NCI-H1048 (cell line): ENCODE measurements around the gene USP32.

ENCODE experiments used
- DNase-seq: peaks from one replicate; lab custom pipeline; 2025; lab: John Stamatoyannopoulos, UW

Gene USP32

GRCh38 chr17:60301649-60302048 lies 90.3 kb downstream of the USP32 start:
- DNase-seq: no peak

DNA sequence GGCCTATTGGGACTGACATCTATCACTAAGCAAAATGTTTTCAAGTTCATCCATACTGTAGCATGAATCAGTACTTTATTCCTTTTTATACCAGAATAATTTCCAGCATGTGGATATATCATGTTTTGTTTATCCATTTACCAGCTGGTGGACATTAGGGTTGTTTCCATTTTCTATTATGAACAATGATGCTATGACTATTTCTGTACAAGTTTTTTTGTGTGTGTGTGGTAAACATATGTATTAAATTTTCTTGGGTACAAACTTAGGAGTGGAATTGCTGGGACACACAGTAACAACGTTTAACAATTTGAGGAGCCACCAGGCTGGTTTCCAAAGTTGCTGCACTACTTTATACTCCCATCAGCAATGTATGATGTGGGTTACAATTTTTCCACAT lies 91.0 kb downstream of the USP32 start:
- DNase-seq: no peak

GRCh38 chr17:60300011-60300410 lies 91.9 kb downstream of the USP32 start:
- no peak for DNase-seq

- DNase-seq: no peak
Measured at GRCh38 chr17:60297760-60298401, 94.1 kb downstream of the USP32 start.

- DNase-seq: no peak
Measured at GRCh38 chr17:60296177-60296576, 95.8 kb downstream of the USP32 start.

DNA sequence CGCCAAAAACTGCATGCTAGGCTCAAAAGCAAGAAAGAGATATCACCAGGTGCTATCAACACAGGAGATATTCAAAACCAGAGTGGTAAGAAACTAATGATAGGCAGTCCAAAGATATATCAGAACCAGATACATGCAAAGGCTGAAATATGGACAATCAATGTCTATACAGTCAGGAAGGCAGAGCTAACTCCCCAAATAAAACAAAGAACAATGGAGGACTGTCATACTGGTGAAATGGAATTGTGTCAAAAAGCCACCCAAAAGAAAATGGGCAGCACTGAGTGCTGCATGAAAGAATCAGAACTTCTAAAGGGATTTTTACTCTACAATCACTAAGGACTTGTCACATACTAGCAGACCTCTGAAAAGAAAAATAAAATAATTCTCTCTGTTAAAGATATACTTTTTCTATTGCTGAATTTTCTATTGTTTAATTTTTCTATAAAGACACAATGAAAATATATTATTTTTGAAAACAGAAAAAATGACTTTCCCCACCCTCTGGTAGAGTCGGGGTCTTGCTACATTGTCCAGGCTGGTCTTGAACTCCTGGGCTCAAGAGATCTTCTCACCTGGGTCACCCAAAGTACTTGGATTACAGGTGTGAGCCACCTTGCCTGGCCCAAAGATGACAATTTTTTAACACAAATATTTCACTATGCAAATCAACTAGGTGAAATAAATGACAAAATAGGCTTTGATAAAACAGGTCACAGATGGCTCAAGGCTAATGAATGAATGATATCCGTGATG lies 98.2 kb downstream of the USP32 start:
- DNase-seq: no peak

GRCh38 chr17:60292697-60293096 lies 99.2 kb downstream of the USP32 start:
- no peak for DNase-seq

GRCh38 chr17:60284709-60285108 lies 107.2 kb downstream of the USP32 start:
- DNase-seq: no peak

DNA sequence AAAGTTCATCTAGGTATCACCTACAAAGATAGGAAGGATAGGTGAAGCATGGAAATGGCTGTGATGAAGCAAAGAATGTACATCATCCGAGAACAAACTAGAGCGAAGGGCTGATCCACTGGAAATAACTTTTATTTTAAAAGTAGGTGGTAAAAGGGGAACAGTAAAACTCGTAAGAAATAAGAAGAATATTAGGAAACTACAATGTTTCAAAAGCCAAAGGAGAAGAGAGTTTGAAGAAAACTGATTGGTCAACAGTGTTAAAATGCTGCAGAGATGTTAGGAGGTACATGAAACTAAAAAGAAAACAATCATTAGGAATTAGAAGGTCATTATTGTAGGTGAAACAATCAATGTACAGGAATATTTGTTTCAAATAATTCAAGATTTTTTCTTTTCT lies 108.1 kb downstream of the USP32 start:
- no peak for DNase-seq

DNA sequence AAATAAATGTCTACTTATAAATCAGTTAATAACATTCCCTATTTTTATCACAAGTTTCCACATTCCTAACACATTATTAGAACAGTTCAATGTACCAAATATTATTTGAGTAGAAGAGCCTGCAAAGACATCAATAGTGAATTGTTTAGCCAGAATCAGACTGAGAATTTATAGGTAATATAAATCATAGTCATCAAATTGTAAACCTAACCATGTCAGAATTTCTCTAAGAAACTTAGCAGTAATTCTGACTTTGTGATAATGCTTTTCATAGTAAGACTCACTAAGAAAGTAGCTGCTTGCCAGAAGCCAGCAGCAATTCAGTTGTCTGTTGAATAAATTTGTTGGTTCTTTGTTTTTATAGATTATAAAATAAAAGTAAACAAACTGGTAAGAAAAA lies 111.3 kb downstream of the USP32 start:
- no peak for DNase-seq

DNA sequence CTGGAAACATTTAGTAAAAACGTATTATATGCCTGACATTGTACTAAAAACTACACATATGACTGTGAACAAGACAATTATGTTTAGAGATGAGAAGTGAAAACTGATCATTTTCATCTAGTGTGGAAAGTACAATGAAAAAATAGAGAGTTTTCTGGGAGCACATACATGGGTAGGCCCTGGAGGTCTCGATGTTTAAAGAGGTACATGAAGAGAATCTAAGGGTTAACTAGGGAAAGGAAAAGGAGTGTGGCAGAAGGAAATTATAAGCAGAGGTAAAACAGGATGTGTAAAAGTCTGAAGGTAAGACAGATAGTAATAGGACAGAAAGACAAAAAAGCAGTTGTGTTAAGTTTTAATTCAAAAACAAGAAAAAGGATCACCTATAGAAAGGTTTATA lies 113.7 kb downstream of the USP32 start:
- DNase-seq: no peak

GRCh38 chr17:60277258-60277657 lies 114.7 kb downstream of the USP32 start:
- no peak for DNase-seq

- DNase-seq: no peak
Measured at GRCh38 chr17:60269417-60269816, 122.5 kb downstream of the USP32 start.

GRCh38 chr17:60260540-60260939 lies 131.4 kb downstream of the USP32 start:
- DNase-seq: no peak

- DNase-seq: no peak
Measured at GRCh38 chr17:60258313-60258712, 133.6 kb downstream of the USP32 start.

DNA sequence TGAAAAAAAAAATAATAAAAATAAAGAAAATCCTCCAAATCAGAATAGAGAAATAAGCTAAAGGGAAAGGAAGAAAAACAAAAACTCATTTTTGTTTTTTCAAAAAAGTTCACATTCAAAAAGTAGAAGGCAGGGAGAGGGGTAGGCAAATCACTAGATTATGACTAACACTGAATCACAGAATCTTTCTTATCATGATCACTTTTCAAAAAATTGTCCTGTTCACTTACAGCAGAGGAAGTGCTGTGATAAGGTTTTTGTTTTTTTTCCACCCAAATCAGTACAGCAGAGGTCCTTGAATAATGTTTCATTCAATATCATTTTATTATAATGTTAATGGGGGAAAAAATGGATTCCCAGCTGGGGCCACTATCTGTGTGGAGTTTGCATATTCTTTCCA lies 135.8 kb downstream of the USP32 start:
- DNase-seq: no peak

- no peak for DNase-seq
Measured at GRCh38 chr17:60253048-60253447, 138.9 kb downstream of the USP32 start.

- DNase-seq: no peak
Measured at GRCh38 chr17:60252459-60252858, 139.5 kb downstream of the USP32 start.

DNA sequence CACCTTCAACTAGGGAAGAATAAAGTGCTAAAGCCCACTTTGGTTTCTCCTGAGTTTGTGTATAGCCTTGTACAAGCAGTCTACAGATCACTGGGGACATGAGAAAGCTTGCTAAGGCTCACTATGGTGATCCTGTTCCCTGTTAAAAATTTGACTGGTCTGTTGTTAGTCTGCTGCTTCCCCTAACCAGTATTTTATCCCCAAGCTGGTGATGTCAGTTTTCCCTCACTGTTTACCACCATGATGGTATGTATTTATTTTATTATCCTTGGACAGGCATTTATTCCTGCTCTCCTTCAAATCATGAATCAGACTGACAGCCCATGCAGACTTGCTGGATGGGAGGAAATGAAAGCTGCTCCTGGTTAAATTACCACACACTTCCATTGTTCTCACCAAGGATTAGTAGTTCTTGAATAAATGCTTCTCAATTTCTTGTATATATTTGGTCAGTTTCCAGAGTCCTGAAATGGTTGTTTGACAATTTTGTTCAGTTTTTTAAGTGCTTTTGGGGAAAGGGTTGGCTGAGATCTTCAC lies 142.6 kb downstream of the USP32 start:
- no peak for DNase-seq

GRCh38 chr17:60248618-60249289 lies 143.2 kb downstream of the USP32 start:
- no peak for DNase-seq

DNA sequence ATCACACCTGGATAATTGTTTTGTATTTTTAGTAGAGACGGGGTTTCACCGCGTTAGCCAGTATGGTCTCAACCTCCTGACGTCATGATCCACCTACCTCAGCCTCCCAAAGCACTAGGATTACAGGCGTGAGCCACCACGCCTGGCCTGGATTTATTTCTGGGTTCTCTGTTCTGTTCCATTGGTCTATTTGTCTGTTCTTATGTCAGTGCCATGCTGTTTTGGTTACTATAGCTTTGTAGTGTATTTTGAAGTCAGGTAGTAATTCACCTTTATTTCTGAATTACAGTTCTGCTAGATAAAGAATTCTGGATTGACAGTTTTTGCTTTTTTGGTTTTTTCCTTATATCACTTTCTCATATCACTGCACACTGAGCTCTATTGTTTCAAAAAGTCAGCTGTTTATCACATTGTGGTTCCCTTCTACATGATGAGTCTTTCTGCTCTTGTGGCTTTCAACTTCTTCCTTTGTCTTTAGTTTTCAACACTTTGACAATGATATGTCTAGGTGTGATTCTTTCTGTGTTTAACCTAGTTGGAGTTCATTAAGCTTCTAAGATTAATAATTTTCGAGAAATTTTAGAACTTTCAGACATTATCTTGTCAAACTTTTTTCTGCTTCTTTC lies 144.0 kb downstream of the USP32 start:
- no peak for DNase-seq

DNA sequence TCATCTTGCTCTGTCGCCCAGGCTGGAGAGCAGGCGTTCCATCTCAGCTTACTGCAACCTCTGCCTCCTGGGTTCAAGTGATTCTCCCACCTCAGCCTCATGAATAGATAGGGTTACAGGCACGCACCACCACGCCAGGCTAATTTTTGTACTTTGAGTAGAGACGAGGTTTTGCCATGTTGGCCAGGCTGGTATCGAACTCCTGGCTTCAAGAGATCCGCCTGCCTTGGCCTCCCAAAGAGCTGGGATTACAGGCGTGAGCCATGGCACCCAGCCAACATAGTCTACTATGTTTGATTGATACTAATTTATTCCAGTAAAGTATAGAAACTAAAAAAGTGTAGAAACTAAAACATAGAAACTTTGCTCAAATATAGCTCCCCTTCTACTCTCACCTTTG lies 147.3 kb downstream of the USP32 start:
- no peak for DNase-seq

DNA sequence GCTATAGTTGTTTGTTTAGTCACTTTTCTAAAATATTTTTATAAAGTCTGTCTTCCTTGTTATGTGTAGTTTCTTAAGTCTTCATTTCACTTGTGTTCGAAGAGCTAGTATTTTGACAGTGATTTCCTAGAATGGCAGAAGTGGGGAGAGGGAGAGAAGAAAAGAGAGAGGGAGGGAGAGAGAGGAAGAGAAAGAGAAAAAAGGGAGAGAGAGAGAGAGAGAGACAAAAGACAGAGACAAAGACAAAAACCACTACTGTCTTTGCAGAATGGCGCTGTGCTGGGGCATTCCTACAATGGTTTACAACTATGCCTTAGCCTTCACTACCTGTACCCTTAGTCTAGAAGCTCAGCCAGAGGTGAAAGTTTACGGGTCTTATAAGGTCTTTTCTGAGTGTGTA lies 151.6 kb downstream of the USP32 start:
- DNase-seq: no peak
